GM21367 (cell line): ENCODE results near the gene RNF217.
"Not testable (repeated sequence)": the region's sequence is repeated elsewhere in the genome, so short reads cannot be mapped to it uniquely, and the experiment has no call there.

Source experiments
- ATAC-seq: cut with Tn5 transposase; IDR thresholded peaks from one replicate; pipeline ENCODE4 v1.9.1; 2021; ENCODE audit not compliant: unreplicated experiment

Gene RNF217

DNA sequence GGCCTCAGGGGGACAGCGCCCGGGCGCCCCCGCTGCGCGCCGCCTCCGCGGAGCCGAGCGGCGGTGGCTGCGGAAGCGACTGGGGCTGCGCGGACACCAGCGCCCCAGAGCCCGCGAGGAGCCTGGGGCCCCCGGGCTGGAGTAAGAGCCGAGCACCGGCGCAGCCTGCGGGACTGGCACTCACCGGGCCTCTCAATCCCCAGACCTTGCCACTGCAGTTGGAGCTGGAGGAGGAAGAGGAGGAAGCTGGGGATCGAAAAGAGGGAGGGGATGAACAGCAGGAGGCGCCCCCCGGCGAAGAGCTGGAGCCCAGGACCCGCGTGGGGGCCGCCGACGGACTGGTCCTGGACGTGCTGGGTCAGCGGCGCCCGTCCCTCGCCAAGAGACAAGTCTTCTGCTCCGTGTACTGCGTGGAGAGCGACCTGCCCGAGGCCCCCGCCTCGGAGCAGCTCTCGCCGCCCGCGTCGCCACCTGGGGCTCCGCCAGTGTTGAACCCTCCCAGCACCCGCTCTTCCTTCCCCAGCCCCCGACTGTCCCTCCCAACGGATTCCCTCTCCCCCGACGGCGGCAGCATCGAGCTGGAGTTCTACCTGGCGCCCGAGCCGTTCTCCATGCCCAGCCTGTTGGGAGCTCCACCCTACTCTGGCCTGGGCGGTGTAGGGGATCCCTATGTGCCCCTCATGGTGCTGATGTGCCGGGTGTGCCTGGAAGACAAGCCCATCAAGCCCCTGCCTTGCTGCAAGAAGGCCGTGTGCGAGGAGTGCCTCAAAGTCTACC, 590 bp downstream of the RNF217 start:
- ATAC-seq = no peak

DNA sequence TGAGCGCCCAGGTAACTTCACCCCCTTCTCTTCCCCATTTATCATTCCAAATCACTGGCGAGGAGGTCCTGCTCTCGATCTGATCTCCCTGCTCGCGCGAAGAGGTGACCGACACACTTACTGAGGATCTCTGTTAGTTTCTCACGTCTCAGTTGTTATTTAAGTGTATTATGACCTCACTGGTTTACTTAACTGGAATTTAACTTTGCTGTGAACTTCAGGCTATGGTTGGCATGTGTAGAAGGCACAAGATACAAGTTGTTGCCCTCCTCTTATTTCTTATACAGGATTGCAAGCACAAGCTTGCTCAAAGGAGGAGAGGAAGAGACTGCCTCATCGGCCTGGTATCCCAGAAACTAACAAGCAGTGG, 1.2 kb downstream of the RNF217 start:
- ATAC-seq = no peak

DNA sequence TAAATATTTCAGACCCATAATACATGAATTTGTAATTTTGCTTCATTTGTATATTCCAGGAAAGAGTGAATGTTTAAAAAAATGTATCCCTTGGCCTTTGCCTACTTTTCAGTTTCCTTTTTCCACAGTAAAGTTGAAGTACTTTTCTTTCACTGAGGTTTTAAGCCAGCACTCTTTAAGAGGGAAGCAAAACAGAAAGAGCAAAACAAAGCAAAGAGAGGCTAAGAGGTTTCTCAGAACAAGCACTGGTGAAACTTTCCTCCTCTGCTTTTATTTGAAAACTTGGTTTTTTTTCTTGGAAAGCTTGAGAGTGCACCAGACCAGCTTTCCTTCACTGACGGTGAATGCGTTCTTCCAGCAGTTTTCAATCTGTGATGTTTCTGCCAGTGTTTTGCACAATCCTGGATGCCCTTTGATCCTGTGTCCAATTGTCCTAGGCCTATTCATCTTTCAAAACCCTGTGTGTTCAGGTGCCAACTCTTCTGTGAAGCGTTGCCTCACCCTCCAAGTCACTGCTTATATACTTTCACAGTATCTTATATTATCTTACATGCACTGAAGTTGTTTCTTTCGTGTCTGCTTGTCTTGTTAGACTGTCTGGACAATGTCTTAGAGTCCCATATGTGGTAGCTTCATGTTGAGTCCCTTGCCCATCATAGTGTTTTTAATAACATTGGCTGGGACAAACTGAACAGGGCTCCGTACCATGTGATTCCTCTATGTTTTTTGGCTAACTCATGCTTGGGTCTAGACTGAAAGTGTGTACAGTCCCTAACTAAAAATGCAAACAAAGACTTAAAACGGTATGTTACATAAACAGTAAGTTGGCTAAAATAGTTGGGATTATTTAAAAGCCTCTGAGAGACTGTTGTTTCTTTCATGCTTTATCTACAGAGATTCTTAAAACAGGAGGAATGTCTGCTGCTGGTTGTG, 1.9 kb downstream of the RNF217 start:
- no peak for ATAC-seq

DNA sequence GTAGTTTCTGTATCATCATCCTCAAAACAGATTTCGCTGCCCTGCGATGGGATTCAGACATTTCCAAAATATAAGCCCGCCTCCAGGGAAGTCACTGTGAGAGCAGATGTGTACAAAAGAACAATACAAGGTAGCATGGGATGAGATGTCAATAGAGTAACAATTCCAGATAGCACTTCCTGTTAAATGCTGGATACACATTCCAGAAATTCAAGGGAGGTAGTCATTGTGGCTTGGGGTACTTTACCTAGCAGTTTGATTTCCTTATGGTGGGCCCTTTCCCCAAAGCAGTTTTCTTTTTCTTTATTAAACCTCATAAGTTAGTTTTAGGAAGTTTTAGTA, 2.5 kb downstream of the RNF217 start:
- ATAC-seq = no peak

DNA sequence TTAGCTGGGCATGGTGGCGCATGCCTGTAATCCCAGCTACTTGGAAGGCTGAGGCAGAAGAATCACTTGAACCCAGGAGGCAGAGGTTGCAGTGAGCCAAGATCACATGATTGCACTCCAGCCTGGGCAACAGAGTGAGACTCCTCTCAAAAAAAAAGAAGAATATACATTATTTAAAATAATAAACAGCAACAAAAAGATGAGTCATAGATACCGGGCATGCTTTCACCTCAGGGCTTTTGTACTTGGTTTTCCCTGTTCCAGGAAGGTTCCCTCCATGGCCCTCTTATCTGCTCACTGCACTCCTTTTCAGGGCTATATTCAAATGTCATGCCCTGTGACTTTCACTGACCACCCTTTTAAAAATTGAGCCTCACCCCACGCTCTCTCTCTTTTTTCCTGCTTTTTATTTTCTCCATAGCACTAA, 3.2 kb downstream of the RNF217 start:
- not testable (repeated sequence) for ATAC-seq

DNA sequence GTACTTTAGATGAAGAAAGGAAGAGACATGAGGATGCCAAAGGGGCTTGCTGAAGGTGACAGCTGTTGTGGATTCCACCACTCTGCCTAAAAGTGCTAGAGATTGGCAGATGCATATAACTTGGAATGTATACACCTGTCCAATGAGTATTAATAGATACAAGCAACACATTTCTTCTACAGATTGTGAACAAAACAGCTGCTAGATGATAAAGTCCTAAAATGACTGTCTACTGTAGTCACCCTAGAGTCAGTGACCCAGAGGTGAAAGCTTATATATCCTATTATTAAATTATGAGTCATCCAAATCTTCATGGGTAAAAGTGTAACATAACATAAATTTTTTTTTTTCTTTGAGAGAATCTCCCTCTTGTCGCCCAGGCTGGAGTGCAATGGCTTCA, 5.2 kb downstream of the RNF217 start:
- ATAC-seq = no peak

DNA sequence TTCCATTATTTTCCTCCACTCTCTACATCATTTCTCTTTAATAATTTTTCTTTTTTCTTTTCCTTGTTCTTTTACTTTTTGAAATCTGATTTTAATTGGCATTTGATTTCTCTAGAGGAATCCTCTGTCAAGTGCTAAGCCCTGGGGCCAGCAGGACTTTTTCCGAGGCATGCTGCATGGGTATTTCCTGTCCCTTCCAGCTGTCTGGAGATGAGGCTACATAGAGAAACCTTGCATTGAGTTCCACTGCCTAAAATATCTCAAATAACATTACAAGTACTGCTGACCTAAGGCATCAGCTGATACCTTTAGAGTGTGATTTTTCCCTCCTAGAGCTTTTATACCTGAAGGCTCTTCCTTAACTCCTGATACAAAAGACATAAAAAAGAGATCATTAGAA, 6.2 kb downstream of the RNF217 start:
- no peak for ATAC-seq

DNA sequence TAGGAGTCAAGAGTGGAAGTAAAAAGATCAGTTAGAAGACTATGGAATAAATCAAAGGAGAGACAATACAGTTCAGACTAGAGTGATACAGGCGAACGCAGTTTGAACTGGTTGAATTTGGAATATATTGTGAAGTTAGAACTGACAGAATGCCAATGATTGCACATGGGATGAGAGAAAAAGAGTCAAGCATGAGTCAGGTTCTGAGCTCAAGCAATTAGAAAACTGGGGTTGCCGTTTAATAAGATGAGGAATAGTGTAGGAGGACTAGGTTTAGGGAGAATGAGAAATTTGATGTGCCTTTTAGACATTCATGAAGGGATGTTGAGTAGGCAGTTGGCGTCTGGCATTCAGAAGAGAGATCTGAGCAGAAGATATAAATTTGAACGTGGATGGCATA, 8.0 kb downstream of the RNF217 start:
- ATAC-seq = no peak

DNA sequence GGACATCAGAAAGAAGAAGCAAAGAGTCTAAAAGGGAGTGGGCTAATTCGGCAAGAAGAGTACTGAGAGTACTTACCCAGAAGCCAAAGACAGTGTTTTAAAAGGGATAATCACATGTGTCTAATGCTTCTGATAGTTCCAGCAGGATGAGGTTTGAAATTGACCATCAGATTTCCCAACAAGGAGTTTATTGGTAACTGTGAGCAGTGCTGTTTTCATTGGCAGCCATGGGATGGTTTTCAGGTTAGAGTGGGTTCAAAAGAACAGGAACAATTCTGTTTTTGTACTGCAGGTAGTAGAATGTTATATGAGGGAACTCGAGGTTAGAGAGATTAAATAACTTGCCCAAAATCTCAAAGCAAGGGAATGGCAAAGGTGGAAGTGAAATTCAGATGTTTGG, 8.5 kb downstream of the RNF217 start:
- ATAC-seq = no peak

DNA sequence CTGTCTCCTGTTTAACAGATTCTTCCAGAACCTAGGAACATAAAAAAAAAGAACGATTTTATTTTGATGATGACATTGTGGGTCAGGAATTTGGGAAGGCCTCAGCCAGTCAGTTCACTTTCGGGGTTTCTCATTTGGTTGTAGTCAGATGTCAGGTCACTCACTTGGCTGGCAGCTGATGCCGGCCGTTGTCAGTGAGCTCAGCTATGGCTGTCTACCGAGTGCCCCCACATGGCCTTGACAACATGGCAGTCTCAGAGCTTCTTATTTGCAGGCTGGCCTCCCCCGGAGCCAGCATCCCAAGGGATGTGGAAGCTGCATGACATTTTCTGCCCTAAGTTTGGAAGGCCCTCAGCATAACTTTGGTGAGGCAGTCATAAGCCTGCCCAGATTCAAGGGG, 11.5 kb downstream of the RNF217 start:
- no peak for ATAC-seq

DNA sequence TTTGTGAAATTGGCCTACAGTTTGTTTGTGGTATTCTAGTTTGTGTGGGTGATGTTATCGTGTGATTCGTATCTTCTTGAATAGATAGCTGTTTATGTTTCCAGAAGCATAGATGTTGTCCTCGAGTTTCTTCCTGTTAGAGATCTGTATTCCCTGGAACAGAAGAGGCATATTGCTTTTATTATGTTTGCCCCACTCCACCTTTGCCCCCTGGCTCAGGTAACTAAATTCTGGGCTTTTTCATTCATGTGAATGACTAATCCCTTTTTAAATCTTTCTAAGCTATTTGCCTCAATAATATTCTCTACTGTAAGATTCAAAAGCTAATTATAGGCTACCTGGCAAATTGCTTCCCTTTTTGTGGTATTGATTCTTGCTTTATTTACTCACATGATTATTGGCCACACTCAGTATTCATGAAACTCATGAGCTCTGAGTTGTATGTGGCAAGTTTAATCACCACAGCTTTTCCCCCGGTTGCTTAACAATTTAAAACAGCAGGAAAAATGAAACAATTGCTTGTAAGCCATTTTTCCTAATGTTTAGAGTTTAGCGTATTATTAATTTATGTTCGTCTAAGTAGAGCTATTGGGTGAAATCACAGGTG, 12.6 kb downstream of the RNF217 start:
- no peak for ATAC-seq

DNA sequence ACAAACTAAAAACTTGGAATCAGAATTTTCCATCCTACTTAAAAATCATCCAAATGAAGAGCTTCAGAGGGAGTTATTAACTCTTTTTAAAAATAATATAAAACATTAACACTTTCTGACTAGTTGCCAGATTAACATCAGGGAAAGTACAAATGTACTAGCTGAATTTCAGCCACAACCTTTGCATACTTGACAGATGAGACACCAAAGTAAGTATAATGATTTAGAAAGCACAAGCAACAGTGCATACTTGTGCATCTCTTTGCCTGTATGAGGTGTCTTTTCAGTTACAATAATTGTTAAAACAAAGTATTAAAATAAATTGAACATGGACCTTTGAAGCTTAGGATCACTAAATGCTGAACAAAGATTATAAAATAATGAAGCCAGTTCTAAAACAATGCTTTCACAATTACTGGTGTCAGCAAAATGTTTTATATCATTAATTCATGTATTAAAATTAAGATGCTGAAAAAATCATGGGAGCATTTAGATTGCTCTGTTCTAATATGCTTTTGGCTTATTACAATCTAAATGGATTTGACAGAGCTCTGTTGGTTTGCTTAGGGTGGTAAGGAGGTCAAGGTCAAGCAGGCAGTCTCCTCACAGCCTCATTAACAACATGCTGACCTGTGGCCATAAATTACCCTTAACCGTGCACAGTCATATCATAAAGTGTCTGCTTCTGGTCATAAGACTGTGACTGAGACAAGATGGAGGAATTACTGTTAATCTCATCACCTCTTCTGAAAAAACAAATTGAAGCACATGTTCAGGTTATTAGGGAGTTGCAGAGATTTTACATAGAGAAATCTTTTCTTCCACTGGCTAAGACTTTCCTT, 15.1 kb downstream of the RNF217 start:
- no peak for ATAC-seq

DNA sequence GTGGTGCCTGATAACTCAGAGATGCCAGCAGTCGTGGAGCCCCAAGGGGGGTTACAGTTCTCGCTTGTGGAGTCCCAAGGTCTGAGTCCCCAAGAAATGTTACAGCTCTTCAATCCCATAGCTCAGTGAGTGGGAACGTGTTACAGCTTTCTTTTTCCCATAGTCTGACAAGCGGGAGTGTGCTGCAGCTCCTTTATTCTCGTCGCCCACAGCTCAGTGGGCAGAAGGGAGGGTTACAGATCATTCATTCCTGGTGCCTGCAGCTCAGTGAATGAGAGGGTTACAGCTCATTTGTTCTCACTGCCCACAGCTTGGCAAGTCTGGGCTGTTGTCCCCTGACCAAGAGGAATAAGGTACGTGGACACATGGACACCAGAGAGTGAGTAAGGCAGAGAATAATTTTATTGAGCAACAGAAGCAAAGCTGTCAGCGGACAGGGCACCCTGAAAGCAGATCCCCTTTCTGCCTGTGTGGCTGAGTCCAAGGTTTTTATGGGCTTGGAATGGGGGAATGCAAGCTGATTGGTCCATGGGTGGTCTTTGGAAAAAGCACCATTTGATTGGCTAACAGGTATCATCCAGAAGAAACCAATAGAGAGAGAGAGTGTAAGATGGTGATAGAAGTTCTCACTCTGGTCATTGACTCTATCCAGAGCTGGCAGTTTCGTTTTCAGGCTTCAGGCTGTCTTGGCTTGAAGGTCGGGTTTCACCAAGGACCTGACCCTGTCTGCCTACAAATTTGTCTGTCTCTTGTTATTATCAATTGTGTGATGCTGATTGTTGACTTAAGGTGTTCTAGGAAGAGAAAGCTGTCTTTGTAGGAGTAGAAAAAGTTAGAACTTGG, 16.4 kb downstream of the RNF217 start:
- no peak for ATAC-seq

DNA sequence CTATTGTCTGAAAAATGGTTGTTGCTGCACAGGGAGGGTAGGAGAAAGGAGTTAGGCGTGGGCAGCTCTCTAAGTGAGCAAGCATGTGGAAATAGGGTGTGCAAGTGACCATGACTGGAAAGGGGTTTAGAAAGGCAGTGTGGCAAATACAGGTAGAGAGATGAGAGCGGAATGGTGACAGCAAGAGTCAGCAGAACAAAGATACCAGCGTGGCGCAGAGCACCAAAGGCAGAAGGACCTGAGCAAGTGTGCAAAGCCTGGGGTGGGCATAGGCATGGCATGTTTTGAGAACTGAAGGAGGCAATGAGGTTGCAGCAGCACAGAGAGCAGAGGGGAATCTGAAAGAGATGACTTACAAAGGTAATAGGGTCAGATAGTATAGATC, 17.0 kb downstream of the RNF217 start:
- ATAC-seq = no peak

DNA sequence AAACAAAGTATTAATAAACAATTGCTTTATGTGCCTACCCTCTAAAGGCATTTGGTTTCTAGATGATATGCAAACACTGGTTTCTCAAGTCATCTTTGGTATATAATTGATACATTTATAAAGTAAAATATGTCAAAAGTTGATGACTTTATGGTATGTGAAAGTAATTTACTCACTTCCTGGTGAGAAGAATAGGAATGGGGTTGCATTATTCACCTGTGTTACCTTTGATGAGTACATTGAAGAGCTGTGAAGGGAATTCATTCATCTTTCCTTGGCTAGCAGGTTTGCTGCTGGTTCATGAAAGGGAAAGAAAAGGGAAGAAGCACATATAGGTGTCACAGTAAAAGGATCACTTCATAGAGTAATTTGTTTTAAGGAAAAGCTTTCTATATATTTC, 20.4 kb downstream of the RNF217 start:
- ATAC-seq = no peak

DNA sequence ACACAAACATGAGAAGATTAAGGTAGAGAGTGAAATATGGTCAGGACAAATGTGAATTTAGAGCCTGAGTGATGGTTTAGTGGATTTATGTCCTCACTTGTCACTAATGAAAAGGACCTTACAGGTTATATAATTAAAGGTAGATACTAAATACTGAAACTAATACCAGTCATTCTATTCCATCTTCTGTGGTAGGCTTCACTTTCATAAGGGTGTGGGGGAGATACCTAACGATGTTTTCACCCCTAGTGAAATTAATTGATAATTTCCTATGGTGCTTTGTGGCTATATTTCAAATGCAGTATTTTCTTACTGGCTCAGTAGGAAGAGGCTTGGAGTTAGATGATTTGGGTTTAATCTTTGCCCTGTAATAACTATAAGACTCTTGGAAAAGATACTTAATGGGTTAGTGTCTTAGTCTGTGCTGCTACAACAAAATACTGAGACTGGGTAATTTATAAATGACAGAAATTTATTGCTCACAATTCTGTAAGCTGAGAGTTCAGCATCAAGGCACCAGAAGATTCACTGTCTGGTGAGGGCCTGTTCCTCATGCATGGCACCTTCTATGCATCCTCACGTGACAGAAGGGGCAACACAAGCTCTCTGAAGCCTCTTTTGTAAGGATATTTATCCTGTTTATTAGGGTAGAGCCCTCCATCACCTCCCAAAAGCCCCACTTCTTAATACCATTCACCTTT, 21.3 kb downstream of the RNF217 start:
- no peak for ATAC-seq

DNA sequence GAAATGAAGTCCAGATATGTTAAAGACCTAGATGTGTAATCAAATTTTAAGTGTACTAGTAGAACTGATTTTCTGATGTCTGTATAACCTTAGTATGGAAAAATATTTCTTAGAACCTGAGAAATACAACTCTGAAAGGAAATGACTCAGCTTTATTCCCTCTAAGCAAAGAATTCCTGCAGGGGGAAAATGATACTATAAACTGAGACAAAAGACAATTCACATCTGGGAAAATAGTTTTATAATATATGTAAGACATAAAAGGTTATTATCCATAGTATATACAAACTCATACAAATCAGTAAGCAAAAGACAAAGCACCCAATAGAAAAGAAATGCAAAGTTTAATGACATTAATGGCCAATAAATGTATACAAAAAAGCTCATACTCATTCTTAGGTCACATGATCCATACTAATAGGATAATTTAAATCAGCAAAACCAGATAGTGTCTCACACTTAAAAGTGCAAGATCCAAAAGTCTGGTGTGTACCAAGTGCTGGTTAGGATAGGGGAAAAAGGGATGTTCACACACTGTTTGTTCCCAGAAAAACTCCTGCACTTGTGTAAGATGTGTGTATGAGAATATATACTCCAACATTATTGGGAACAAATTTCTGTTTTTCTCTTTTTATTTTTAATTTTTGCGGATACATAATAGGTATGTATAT, 22.6 kb downstream of the RNF217 start:
- no peak for ATAC-seq

DNA sequence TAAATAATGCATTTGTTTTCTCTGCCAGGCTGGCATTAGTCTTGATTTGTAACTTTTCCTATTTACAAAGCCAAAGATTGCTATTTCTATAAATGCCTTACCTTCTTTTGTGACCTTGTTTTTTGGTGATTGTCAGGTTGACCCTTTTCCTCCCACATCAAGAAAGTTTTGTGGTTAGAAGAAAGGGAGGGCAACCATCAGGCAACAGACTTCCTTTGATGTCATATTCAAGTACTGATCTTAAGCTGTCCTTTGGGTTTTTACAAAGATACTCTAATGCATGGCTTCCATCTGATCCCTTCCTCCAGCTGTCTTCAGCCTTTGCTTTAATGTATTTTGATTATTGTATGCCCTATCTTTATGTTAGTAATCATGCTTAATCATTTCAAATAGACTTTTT, 23.9 kb downstream of the RNF217 start:
- ATAC-seq = no peak

DNA sequence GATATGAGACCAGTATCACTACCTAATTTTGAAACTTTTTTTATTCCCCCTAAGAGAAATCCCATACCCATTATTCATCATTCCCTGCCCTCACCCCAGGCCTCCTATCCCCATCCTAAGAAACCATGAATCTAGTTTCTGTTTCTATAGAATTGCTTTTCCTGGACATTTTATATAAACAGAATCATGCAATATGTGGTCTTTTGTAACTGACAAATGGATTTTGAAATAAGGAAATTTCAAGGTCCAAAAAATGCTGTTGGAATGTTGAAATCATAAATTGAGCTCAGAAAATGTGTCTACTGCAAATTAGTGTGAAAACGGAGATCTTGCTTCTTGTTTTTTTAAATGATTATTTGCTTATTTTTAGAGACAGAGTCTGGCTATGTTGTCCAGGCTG, 25.1 kb downstream of the RNF217 start:
- no peak for ATAC-seq
